HG02610 (cell line): Measurements from ENCODE around the gene HHIPL2.
"Not testable (repeated sequence)": the region's sequence is repeated elsewhere in the genome, so short reads cannot be mapped to it uniquely, and the experiment has no call there.

ENCODE experiments used
- ATAC-seq: cut with Tn5 transposase; IDR thresholded peaks from one replicate; pipeline ENCODE4 v1.9.1; 2021; ENCODE audit warnings: mild to moderate bottlenecking, moderate library complexity; ENCODE audit not compliant: unreplicated experiment

The HHIPL2 gene

DNA sequence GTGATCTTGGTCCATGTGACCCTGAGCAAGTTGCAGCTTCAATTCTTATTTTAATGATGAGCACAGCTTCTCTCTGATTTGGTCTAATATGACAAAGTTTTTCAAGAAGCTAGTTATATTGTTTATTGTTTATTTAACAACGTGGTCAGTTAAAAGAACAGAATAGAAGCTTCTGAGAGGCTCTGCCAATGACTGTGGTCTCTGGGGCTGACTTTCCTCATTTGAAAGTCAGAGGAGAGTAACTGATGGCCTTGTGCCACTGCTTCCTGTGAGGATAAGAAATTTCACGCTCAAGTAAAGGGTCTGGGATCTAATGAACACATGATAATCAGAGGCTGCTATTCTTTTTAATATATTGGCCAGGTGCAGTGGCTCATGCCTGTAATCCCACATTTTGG is 7.3 kb downstream of the HHIPL2 start:
- no peak for ATAC-seq

DNA sequence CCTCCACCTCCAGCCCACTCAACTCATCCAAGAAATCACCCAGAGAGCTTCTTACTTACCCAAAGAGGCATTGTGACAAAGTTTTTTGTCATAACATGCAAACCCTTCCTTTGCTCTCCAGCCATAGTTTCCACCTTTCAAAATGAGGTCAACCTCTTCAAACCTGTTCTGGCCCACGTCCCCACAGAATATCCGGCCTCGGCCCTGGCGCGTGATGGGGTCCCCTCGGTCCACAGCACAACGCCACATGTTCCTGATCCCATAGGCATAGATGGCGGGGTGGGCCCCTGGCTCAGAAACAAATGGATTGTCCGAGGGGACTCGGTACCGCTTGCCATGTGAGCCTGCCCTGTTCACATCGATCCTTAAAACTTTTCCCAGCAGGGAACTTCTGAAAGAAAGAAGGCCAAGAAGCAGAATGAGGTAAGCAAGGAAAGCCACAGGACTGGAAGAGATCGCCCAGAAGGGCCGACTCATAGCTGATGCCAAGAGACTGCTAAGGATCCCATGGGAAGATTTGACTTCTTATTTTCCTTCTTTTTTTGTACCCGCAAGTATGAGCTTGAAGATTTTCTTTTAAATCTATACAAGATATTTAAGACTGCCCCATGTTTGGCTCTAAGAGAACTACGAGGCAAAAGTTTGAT is 7.8 kb downstream of the HHIPL2 start:
- no peak for ATAC-seq

DNA sequence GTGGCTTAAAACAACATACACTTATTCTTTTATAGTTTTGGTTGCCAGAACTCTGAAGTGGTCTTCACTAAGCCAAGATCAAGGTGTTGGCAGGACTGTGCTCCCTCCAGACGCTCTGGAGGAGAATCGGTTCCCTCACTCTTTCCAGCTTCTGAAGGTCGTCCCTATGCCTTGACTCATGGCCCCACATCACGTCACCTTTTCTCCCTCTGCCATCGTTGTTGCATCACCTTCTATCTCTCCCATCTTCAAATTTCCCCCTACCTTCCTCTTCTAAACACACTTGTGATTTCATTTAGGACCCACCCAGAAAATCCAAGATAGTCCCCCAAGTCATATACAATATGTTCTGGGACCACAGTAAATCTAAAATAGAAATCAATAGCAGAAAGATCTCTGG is 12.4 kb downstream of the HHIPL2 start:
- no peak for ATAC-seq

DNA sequence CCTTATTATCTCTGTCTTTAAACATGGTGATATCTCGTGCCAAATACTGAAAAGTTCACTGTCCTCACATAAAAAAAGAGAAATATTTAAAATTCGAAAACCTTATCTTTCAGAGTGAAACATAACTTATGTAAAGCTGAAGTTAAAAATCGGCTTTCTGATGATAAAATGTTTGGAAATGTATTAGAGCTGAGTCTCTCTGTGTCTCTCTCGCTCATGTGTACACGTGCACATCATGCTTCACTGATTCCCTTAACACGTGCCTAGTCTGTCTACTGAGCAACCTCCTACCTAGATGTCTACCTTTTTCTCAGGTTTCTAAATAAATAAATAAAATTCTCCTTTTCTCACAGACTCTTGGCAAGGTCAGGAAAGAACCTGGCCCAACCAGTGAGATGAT is 17.1 kb downstream of the HHIPL2 start:
- ATAC-seq: no peak

DNA sequence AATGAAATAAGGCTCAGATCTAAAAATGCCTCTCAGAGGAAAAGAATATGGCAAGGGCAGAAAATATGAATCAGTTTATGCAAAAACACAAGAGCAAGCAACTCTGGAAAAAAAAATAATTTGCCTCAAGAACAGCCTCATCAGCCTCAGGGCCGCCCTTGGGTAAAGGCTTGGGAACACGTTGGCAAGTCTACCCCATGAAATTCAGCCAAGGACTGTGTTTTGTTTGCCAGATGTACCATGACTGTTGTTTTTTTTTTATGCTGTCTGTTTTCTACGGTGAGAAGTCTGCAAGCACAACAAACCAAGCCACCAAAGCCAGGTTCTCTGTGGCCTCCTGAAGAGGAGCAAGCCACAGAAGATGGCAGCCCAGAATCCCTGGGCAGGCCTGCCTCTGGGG is 18.0 kb downstream of the HHIPL2 start:
- ATAC-seq: no peak

DNA sequence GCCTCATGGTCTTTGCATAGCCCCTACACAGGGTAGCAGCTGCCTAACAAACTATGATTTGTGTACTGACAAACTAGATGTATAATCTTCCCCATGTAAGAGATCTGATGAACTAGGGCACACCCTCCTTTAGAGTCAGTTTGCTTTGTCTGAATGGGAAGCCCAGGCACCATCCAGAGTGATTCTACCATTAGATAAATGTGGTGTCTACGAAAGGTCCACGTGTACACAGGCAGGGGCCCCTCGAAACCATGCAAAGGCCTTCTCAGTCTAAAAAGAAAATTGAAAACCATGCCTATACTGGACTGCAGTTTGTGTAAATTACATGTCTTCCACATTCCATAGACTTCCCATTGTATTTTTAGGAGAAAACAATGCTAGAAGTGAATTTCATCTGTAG is 18.7 kb downstream of the HHIPL2 start:
- ATAC-seq: no peak

DNA sequence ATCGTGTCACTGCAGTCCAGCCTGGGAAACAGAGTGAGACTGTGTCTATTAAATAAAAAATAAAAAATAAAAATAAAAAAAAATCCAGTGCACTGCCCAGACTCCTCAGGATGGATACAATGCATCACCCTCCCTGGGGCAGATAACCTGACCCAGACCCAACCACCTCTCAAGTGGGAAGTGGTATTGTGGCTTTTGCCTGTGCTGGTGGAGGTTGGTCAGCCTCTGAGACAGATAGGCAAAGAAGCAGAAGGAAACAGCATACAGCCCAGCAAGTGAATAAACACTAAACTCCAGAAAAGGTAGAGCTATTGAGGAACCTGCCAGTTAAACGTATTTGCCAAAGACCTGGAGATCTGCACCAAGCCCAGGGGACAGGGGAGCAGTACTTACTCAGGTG is 22.0 kb downstream of the HHIPL2 start:
- no peak for ATAC-seq

DNA sequence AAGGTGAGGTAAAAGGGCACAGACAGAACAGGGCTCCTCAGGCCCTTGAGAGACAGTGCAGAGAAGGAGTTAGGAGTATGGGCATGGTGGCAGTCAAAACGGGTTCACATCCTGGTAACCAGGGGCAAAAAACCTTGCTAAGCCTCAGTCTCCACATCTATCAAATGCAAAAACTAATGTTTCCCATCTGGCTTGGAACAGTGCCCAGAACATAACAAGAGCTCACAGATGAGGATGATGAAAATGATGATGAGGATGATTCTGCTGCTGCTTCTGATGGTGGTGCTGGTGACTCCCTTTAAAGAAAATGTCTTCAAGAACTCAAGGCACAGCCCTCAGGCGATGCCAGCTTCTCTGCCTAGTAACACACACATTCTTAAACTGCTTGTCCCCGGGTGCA is 24.1 kb downstream of the HHIPL2 start:
- ATAC-seq: no peak

DNA sequence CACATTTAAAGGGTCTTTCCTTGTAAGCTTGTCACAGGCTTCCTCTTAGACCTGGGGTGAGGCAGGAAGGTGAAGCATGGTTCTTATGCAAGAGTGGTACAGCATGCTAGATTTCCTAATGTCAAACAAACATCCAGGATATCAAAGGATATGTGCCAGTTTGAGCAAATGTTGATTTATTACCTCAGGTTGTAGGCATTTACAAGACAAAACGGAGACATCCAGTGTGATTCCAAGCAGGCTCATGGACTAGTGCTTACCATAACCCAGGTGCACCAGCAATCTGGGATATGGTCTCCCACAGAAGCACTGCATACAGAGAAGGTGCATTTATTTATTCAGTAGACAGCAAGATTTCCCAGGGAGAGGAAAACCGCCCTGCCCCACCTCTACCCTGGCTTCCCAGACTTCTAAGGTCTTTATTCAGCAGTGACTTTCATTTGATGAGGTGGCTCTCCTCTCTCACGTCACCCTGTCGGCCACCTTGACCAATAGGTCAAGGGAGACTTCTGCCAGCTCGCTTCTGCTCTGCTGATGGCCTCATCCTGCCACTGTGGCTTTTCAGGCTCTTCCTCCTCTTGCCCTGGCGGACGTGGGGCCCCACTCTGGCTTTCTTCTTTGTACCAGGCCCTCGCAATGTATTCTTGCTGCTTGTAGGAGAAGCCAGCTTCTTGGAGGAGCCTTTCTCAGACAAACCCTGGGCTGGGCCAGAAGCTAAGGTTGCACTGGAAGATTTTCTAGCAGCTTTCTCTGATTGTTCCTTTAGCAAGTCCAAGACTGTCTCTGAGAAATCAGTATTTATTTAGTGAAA is 25.6 kb downstream of the HHIPL2 start:
- no peak for ATAC-seq

DNA sequence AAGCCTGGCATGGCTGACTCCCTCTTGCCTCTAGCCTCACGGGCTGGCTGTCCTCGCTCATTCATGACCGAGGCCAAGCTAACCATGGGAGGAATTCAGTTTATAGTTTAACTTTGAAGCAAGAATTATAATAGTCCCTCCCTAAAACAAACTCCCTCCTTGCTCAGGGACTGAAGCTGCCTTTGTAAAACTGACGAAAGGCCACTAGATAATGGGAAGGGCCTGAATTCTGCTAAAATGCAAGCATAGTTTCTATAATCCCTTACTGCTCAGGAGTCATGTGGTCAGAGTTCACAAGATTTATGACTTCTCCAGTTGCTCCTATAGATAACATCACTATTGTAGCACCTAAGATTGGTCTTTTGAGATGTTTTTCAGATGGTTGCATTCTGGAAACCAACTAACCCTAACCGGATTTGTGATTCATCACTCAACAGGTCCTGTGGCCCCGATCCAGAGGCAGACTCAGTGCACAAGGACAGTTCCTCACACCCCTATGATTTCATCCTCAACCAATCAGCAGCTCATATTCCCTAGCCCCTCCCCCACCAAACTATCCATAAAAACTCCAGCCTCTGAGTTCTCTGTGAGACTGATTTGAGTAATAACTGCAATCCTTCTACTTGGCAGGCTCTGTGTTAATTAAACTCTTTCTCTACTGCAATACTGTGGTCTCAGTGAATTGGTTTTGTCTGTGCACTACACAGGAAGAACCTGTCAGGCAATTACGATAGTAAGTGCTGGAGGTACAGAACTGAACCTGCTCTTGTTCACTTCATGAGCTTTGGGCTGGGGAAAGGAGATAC is 26.4 kb downstream of the HHIPL2 start:
- ATAC-seq: no peak

DNA sequence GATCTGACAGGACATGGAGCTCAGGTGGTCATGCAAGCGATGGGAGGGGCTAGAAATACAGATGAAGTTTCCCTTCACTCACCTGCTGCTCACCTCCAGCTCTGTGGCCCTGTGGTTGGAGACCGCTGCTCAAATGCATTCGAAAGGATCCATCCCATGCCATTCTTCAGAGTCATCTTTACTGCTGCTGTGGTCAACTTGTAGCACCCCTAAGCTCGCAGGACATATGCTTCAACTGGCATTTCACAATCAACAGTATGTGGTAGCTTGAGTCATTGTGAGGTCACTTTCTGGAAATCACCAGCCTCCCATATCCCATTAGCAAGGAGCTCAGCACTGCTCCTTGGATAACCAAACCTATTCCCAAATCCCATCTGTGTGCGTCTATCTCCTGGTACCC is 58.4 kb downstream of the HHIPL2 start:
- ATAC-seq: not testable (repeated sequence)

DNA sequence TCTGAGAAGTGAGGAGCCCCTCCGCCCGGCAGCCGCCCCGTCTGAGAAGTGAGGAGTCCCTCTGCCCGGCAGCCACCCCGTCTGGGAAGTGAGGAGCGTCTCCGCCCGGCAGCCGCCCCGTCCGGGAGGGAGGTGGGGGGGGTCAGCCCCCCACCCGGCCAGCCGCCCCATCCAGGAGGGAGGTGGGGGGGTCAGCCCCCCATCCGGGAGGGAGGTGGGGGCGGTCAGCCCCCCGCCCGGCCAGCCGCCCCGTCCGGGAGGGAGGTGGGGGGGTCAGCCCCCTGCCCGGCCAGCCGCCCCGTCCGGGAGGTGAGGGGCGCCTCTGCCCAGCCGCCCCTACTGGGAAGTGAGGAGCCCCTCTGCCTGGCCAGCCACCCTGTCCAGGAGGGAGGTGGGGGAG is 60.1 kb downstream of the HHIPL2 start:
- ATAC-seq: not testable (repeated sequence)

DNA sequence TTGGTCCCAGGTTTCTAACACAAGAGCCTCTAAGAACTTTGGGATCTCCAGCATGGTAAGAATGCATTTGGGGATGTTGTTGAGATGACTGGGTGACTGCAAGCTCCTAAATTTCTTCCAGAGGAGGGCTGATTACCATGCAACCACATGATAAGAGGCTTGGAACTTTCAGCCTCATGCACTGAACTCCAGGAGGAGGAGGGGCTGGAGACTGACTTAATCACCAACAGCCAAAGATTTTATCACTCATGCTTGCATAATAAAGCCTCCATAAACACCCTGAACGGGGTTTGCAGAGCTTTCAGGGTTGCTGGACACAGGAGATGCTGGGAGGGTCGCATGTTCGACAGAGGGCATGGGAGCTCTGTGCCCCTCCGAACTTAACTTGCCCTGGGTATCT is 63.9 kb downstream of the HHIPL2 start:
- not testable (repeated sequence) for ATAC-seq

DNA sequence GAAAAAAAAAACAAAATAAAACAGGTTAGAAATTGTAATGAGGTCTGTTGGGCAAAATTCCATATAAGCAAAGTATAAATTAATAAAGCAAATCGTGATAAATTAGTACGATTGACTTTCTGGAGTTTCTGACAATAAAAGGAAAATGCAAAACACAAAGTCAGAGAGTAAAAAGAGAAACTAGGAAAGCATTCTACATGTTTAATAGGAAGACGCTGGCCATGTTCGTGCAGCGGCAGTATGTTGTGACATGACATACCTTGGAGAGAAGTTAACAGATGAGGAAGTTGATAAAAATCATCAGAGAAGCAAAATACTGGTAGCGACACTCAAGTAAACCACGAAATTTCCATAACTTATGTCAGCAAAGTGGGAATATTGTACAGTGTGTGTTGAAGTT is 68.3 kb downstream of the HHIPL2 start:
- ATAC-seq: not testable (repeated sequence)

DNA sequence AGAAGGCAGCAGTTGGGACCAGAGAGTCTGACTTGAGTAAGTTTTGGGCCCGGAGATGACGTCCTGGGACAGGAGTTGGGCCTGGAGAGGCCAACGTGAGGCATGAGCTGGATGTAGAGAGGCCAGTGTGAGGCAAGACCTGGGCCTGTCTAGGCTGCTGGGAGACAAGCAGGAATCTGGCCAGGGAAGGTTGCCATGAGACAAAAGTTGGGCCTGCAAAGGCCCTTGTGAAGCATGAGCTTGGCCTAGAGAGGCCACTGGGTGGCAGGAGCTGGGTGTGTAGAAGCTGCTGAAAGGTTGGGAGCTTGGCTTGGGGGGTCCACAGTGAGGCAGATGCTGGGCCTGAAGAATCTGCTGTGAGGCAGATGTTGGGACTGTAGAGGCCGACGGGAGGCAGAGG is 71.5 kb downstream of the HHIPL2 start:
- ATAC-seq: not testable (repeated sequence)

DNA sequence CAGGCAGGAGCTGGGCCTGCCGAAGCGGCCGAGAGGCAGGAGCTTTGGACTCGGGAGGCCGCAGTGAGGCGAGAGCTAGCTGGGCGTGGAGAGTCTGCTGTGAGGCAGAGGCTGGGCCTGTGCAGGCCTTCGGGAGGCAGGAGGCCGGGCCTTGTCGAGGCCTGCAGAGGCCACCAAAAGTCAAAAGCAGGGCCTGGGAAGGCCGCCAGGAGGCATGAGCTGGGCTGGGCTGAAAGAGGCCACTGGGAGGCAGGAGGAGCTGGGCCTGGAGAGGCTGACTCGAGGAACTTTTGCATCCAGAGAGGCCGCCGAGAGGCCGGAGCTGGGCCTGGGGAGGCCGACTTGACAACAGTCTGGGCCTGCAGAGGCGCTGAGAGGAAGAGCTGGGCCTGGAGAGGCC is 74.2 kb downstream of the HHIPL2 start:
- ATAC-seq: not testable (repeated sequence)

DNA sequence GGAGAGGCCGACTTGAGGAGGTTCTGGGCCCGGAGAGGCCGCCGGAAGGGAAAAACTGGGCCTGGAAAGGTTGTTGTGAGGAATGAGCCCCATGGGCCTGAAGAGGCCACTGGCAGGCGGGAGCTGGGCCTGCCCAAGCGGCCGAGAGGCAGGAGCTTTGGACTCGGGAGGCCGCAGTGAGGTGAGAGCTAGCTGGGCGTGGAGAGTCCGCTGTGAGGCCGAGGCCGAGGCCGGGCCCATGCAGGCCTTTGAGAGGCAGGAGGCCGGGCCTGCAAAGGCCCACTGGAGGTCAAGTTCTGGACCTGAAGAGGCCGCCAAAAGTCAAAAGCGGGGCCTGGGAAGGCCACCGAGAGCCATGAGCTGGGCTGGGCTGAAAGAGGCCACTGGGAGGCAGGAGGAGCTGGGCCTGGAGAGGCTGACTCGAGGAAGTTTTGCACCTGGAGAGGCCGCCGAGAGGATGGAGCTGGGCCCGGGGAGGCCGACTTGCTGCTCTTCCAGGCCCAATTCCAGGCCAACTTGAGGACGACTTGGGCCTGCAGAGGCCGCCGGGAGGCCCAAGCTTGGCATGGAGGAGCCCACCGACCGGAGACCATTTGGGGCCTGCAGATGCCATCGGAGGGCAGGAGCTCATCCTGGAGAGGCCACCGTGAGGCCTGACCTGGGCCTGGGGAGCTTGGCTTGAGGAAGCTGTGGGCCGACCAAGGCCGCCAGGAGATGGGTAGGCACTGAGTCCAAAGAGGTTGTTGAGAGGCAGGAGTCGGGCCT is 74.9 kb downstream of the HHIPL2 start:
- not testable (repeated sequence) for ATAC-seq
